ENCODE data around the gene CDK6. TPM values are rescaled to one million over a fixed set of nuclear protein-coding genes. Genes with fewer than 3 reads are reported as not detected.

The CDK6 gene
- total RNA-seq, 2 experiments from 2014 or later = 130 to 138 TPM

DNA sequence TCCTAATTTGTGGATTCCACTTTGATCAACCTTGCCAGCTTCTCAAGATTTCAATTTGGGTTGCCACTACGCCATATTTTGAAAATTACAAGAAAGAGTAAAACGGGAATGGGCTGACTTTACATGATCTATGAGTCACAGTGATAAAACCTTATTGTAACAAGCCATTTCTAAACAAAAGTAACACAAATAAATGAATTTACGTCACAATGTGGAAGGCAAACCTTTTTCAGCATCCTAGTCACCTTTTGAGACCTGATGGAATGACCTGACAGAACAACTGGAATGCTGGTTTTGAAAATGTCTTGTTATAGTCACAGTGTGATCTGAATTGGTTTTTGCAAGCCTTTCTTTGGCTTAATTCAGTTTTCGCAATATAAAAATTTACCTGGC, 85.9 kb downstream of the CDK6 start:
- ChIA-PET POLR2A (no interaction called here), CTCF (no interaction called here)
- intact Hi-C loops (cut with micrococcal nuclease) = no loop called here
- Mint-ChIP-seq H3K27ac (no peak overlapping the region), H3K27me3 (no peaks in the 10 kb centered on the region), H3K36me3 (ENCODE audit: low read depth) (peaks cover 43% of the 10 kb centered on the region), H3K4me1 (ENCODE audit: low read depth) (peaks cover 53% of the 10 kb centered on the region), H3K9me3 (no peaks in the 10 kb centered on the region), H3K4me3 (no peak overlapping the region)
- DNase-seq (no peak), ATAC-seq (no peak)
- TF ChIP-seq, protein P1, sequence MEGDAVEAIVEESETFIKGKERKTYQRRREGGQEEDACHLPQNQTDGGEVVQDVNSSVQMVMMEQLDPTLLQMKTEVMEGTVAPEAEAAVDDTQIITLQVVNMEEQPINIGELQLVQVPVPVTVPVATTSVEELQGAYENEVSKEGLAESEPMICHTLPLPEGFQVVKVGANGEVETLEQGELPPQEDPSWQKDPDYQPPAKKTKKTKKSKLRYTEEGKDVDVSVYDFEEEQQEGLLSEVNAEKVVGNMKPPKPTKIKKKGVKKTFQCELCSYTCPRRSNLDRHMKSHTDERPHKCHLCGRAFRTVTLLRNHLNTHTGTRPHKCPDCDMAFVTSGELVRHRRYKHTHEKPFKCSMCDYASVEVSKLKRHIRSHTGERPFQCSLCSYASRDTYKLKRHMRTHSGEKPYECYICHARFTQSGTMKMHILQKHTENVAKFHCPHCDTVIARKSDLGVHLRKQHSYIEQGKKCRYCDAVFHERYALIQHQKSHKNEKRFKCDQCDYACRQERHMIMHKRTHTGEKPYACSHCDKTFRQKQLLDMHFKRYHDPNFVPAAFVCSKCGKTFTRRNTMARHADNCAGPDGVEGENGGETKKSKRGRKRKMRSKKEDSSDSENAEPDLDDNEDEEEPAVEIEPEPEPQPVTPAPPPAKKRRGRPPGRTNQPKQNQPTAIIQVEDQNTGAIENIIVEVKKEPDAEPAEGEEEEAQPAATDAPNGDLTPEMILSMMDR (IDR thresholded peaks at IDR 0.05) = no peak

DNA sequence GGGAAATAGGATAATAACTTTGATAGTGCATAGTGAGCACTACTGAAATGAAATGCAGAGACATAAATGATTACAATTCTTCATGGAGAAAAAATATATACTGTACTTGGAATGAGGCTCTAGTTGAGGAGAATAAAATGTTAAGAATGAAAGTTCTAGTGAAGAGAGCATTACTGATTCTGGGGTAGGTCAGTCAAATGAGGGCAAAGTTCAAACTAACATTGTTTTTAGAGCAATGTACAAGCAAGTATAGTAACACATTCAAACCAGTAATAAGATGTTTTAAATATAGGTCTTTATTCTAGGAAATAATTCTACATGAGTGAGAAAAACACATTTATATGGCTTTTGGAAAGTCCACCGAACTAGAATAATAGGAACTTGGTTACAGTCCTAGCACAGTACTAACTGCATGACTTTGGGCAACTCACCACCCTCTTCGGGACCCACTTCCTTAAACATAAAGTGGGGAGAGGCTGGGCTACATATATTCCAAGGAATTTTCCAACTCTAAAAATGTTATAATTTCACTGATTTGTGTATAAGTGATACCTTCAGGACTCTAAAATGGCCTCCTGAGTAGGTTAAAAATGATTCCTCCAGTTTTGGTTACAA, 86.4 kb downstream of the CDK6 start:
- Mint-ChIP-seq H3K27me3 (no peaks in the 10 kb centered on the region), H3K36me3 (ENCODE audit: low read depth) (peaks cover 38% of the 10 kb centered on the region), H3K4me1 (ENCODE audit: low read depth) (peaks cover 49% of the 10 kb centered on the region), H3K4me3 (no peak overlapping the region), H3K9me3 (no peaks in the 10 kb centered on the region), H3K27ac (no peak overlapping the region)
- POLR2A ChIA-PET = no interaction called here
- TF ChIP-seq, protein P1 (IDR thresholded peaks at IDR 0.05) = no peak
- ATAC-seq (no peak), DNase-seq (no peak)
- CTCF ChIA-PET = no interaction called here
- intact Hi-C loops (cut with micrococcal nuclease) = no loop called here

GRCh38 chr7:92749327-92749755, 87.0 kb downstream of the CDK6 start:
- peaks cover 38% of the 10 kb centered on the region for H3K36me3 Mint-ChIP-seq (ENCODE audit: low read depth)
- intact Hi-C loops (cut with micrococcal nuclease) = no loop called here

GRCh38 chr7:92748495-92748894, 87.9 kb downstream of the CDK6 start:
- ChIA-PET CTCF (no interaction called here), POLR2A (no interaction called here)
- Mint-ChIP-seq H3K4me1 (ENCODE audit: low read depth) (peaks cover 43% of the 10 kb centered on the region), H3K9me3 (peaks cover 3% of the 10 kb centered on the region), H3K36me3 (ENCODE audit: low read depth) (peaks cover 41% of the 10 kb centered on the region), H3K27me3 (no peaks in the 10 kb centered on the region), H3K27ac (no peak overlapping the region), H3K4me3 (no peak overlapping the region)
- ATAC-seq (no peak), DNase-seq (no peak)
- intact Hi-C loops (cut with micrococcal nuclease) = no loop called here
- TF ChIP-seq, protein P1 (IDR thresholded peaks at IDR 0.05) = no peak

More at GRCh38 chr7:92749327-92749755, 87.0 kb downstream of the CDK6 start:
- Mint-ChIP-seq H3K4me3 (no peak overlapping the region), H3K27ac (no peak overlapping the region), H3K9me3 (no peaks in the 10 kb centered on the region), H3K27me3 (no peaks in the 10 kb centered on the region), H3K4me1 (ENCODE audit: low read depth) (peaks cover 43% of the 10 kb centered on the region)
- TF ChIP-seq, protein P1 (IDR thresholded peaks at IDR 0.05) = no peak
- CTCF ChIA-PET = no interaction called here
- POLR2A ChIA-PET = no interaction called here
- DNase-seq (no peak), ATAC-seq (no peak)

DNA sequence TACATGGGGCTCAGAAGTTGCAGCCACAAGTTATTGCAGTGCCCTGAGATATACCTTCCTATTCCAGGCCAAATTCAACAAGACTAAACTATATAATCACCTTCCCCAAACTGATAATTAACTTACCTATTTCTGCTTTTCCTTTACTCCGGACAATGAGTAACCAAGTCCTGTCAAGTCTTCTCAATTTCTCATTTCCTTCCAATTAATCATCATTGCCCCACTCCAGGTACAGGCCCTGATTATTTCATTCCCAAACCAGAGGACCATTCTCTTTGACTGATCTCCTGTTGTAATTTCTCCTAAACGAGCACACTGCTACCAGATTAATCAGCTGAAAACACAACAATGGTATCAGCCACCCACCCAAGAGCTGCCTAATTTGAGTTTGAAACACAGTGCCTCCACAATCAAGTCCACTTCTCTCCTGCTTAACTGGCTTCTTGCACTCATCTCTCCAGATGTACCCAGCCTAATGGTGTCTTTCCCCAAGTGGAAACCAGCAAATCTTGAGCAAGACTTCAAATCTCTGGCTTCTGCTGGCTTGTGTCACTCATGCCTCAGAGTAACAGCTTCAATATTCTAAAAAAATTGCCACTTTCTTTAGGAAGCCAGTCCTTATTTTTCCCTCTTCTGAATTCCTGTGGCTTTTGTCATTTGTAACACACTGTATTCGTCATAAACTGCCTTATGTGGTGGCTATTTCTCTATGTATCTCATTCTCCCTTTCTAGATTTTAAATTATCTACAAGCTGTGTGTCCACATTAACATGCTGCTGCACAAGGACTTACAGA, 89.1 kb downstream of the CDK6 start:
- ATAC-seq (no peak), DNase-seq (no peak)
- H3K36me3 Mint-ChIP-seq (ENCODE audit: low read depth) = peaks cover 41% of the 10 kb centered on the region
- H3K4me3 Mint-ChIP-seq = no peak overlapping the region
- ChIA-PET CTCF (no interaction called here), POLR2A (no interaction called here)
- TF ChIP-seq, protein P1 (IDR thresholded peaks at IDR 0.05) = no peak
- intact Hi-C loops (cut with micrococcal nuclease) = no loop called here
- H3K27me3 Mint-ChIP-seq = no peaks in the 10 kb centered on the region
- peaks cover 3% of the 10 kb centered on the region for H3K9me3 Mint-ChIP-seq
- peaks cover 44% of the 10 kb centered on the region for H3K4me1 Mint-ChIP-seq (ENCODE audit: low read depth)
- no peak overlapping the region for H3K27ac Mint-ChIP-seq

Data from activated CD8-positive, alpha-beta T cell treated with anti-CD3 and anti-CD28 coated beads for 36 hours (primary cell).